ENCODE results near the gene DDR2. TPM values are rescaled to one million over a fixed set of nuclear protein-coding genes. Genes with fewer than 3 reads are reported as not detected.

DDR2 gene
- polyA plus RNA-seq, 1 of the 3 experiments (the other 2 are of a cell fraction): 34.0 TPM

- DNase-seq: peak; percentile 83
These were observed 190.3 kb downstream of the DDR2 start for GRCh38 chr1:162822391-162823200.

GRCh38 chr1:162823231-162823630, 191.0 kb downstream of the DDR2 start:
- Histone ChIP-seq H3K4me2 (peak overlapping the region; percentile 86), H3K4me1 (ENCODE audit: control insufficient read depth in 1 of 2, insufficient read depth in 2 of 2, low read depth in 1 of 2, low read length in 1 of 2) (peaks cover 15 to 20% of the 10 kb centered on the region in 2 experiments), H3K4me3 (ENCODE audit: low read depth in 2 of 2, low read length in 1 of 2) (no peak overlapping the region), H3K27ac (ENCODE audit: low read depth in 2 of 2, low read length in 1 of 2) (no peak overlapping the region; a peak in 1 of 4 replicates), H3K79me2 (ENCODE audit: insufficient read depth) (no peaks in the 10 kb centered on the region), H3K9me2 (no peaks in the 10 kb centered on the region), H2AFZ (ENCODE audit: low read depth) (peak overlapping the region; percentile 87; the same call in 1 of the 2 replicates), H3K36me3 (replicated peaks in 1 of 2; ENCODE audit: control insufficient read depth in 1 of 2, insufficient read depth in 2 of 2, low read length in 1 of 2) (no peaks in the 10 kb centered on the region), H3K9me3 (no peaks in the 10 kb centered on the region), H3F3A (replicated peaks; ENCODE audit: insufficient read depth) (peaks cover 11% of the 10 kb centered on the region), H4K20me1 (ENCODE audit: insufficient read depth) (no peaks in the 10 kb centered on the region), H3K9ac (no peak overlapping the region), H3K27me3 (ENCODE audit: insufficient read depth) (no peaks in the 10 kb centered on the region)
- TF ChIP-seq RCOR1 (IDR thresholded peaks at IDR 0.05; ENCODE audit: low read length): no peak
- TF ChIP-seq EP300 (IDR thresholded peaks at IDR 0.05; ENCODE audit: borderline replicate concordance in 1 of 2, low read depth in 1 of 2, low read length in 1 of 2): no peak
- 0 out of 2 replicates have a peak, but pooled peaks have one; percentile 5 for TF ChIP-seq PBX3 (IDR thresholded peaks at IDR 0.05)
- no peak for TF ChIP-seq MEF2A (IDR thresholded peaks at IDR 0.05; ENCODE audit: borderline replicate concordance, low read depth)
- no peak for TF ChIP-seq SMC3 (IDR thresholded peaks at IDR 0.05; ENCODE audit: low read depth, low read length)
- TF ChIP-seq FOSL2 (IDR thresholded peaks at IDR 0.05; ENCODE audit: borderline replicate concordance, low read depth): peak; percentile 17; the same call in 1 of the 2 replicates
- TF ChIP-seq NFIC (IDR thresholded peaks at IDR 0.05; ENCODE audit: borderline replicate concordance): no peak
- no peak for TF ChIP-seq JUND (IDR thresholded peaks at IDR 0.05)
- POLR2A ChIA-PET: interaction anchor here (1.0 kb wide), 1 partner anchor 246 kb away, joined by 4 read pairs; the partner anchor contains the start of gene RGS4
- DNase-seq: no peak
- 55% methylated on average over 3 of the region's 3 CpGs for WGBS (ENCODE audit: low lambda C conversion rate)
- CTCF ChIA-PET: interaction anchor here (0.6 to 1.5 kb wide), 6 partner anchors 25 to 640 kb away, joined by 3 to 6 read pairs (median 4); no protein-coding TSS in a partner anchor

More at GRCh38 chr1:162822391-162823200, 190.3 kb downstream of the DDR2 start:
- Histone ChIP-seq H3K79me2 (ENCODE audit: insufficient read depth) (no peaks in the 10 kb centered on the region), H3K9me2 (no peaks in the 10 kb centered on the region), H3F3A (replicated peaks; ENCODE audit: insufficient read depth) (peaks cover 18% of the 10 kb centered on the region), H3K27me3 (ENCODE audit: insufficient read depth) (no peaks in the 10 kb centered on the region), H3K9me3 (no peaks in the 10 kb centered on the region), H4K20me1 (ENCODE audit: insufficient read depth) (no peaks in the 10 kb centered on the region), H3K4me2 (peak overlapping the region; percentile 86), H3K4me1 (ENCODE audit: control insufficient read depth in 1 of 2, insufficient read depth in 2 of 2, low read depth in 1 of 2, low read length in 1 of 2) (peaks cover 15 to 20% of the 10 kb centered on the region in 2 experiments), H3K36me3 (replicated peaks in 1 of 2; ENCODE audit: control insufficient read depth in 1 of 2, insufficient read depth in 2 of 2, low read length in 1 of 2) (no peaks in the 10 kb centered on the region), H3K4me3 (ENCODE audit: low read depth in 2 of 2, low read length in 1 of 2) (peak overlapping the region; percentile 57 to 58), H3K9ac (peak overlapping the region; percentile 28; the same call in 1 of the 2 replicates), H2AFZ (ENCODE audit: low read depth) (peak overlapping the region; percentile 87), H3K27ac (ENCODE audit: low read depth in 2 of 2, low read length in 1 of 2) (no peak overlapping the region)
- WGBS (ENCODE audit: low lambda C conversion rate): 8% methylated on average over 30 of the region's 44 CpGs
- ChIA-PET CTCF (interaction anchor here (0.6 to 1.5 kb wide), 8 partner anchors 15 to 640 kb away, joined by 3 to 6 read pairs (median 3); no protein-coding TSS in a partner anchor), POLR2A (interaction anchor here (1.0 kb wide), 1 partner anchor 247 kb away, joined by 4 read pairs; the partner anchor contains the start of gene RGS4)
- TF ChIP-seq YY1 (IDR thresholded peaks at IDR 0.05; ENCODE audit: low read depth): no peak
- 0 out of 2 replicates have a peak, but pooled peaks have one; percentile 18 for TF ChIP-seq CTCF (IDR thresholded peaks at IDR 0.05)
